Endothelial cell of umbilical vein (primary cell): Measurements from ENCODE around the gene CELF2. TPM values are rescaled to one million over a fixed set of nuclear protein-coding genes. Genes with fewer than 3 reads are reported as not detected.

Experiments used
- BruUV-seq: library from RNA; stranded (reverse); fragments of 400-500 nt; replicated peaks from 2 replicates; lab custom pipeline; 2021; lab: Mats Ljungman, UMichigan
- CTCF ChIA-PET: fragments of 300-600, 350-600 bp; sonication (Branson Sonifier 250); formaldehyde crosslinking; loops from one replicate; lab custom pipeline; 2021; ENCODE audit warnings: antibody characterized with exemption, inconsistent platforms; lab: Charles Lee
- POLR2A ChIA-PET: fragments of 300-600, 350-600 bp; sonication (Branson Sonifier 250); formaldehyde crosslinking; loops from one replicate; lab custom pipeline; 2021; ENCODE audit warnings: antibody characterized with exemption, inconsistent platforms; lab: Charles Lee
- DNase-seq: peaks from one replicate; pipeline ENCODE4 v3.0.0-alpha.2; 2011; ENCODE audit warnings: low read depth, low spot score
- FAIRE-seq: peaks from 2 replicates; lab custom pipeline; 2011; peaks lifted over from hg19 to GRCh38; lab: Jason Lieb, UNC
- H2AFZ ChIP-seq: 2 replicates; pipeline ENCODE4 v1.6.0; 2012; ENCODE audit warnings: low read depth, low read length, control low read depth, inconsistent platforms
- H3K27ac ChIP-seq: 2 replicates; pipeline ENCODE4 v1.5.1; 2011; ENCODE audit warnings: low read depth, mild to moderate bottlenecking, control low read depth, low read length, moderate library complexity; ENCODE audit not compliant: insufficient read depth
- H3K27me3 ChIP-seq, 2 experiments: 2 replicates each; pipeline versions ENCODE4 v1.6.0 to v1.6.1; 2011; ENCODE audit warnings: low read length in 2 of 2, mixed read lengths in 1 of 2; ENCODE audit not compliant: control insufficient read depth in 2 of 2, insufficient read depth in 2 of 2
- H3K36me3 ChIP-seq, 2 experiments: 2 replicates in 1 of 2; 3 replicates in 1 of 2; pipeline ENCODE4 v1.5.1; 2011; ENCODE audit warnings: low read length in 2 of 2, mild to moderate bottlenecking in 1 of 2, moderate library complexity in 1 of 2; ENCODE audit not compliant: control insufficient read depth in 2 of 2, insufficient read depth in 2 of 2; ENCODE audit errors: extremely low read depth in 1 of 2
- H3K4me1 ChIP-seq: 3 replicates; pipeline ENCODE4 v1.5.1; 2011; ENCODE audit warnings: mild to moderate bottlenecking, low read length; ENCODE audit not compliant: control insufficient read depth, insufficient read depth; ENCODE audit errors: extremely low read depth
- H3K4me2 ChIP-seq: 2 replicates; pipeline ENCODE4 v1.6.1; 2011; ENCODE audit warnings: low read length, control low read depth, mixed read lengths; ENCODE audit not compliant: insufficient read depth
- H3K4me3 ChIP-seq, 3 experiments: fragments of 200-600 bp in 1 of 3; sonication (generic), shearing (Covaris generic) in 1 of 3; replicated peaks in 1 of 3; 2 replicates each; pipeline ENCODE4 v1.5.1; 2011 to 2016; ENCODE audit warnings: control low read depth in 3 of 3, low read length in 3 of 3, mild to moderate bottlenecking in 2 of 3, inconsistent platforms in 1 of 3, low read depth in 1 of 3, moderate library complexity in 1 of 3; ENCODE audit not compliant: insufficient read depth in 1 of 3
- H3K79me2 ChIP-seq: 2 replicates; pipeline ENCODE4 v1.6.0; 2012; ENCODE audit warnings: low read length, inconsistent platforms; ENCODE audit not compliant: control insufficient read depth, insufficient read depth
- H3K9ac ChIP-seq: replicated peaks from 2 replicates; pipeline ENCODE3; 2011; ENCODE audit warnings: low read length, control low read depth; ENCODE audit not compliant: insufficient read depth; ENCODE audit errors: extremely low read depth
- H3K9me1 ChIP-seq: replicated peaks from 3 replicates; pipeline ENCODE4 v1.6.0; 2011; ENCODE audit warnings: mild to moderate bottlenecking, low read length; ENCODE audit not compliant: control insufficient read depth, insufficient read depth; ENCODE audit errors: extremely low read depth
- H3K9me3 ChIP-seq: replicated peaks from 2 replicates; pipeline ENCODE4 v1.5.1; 2012; ENCODE audit warnings: low read length, inconsistent platforms; ENCODE audit not compliant: control insufficient read depth, insufficient read depth
- H4K20me1 ChIP-seq: replicated peaks from 2 replicates; pipeline ENCODE3; 2011; ENCODE audit warnings: mild to moderate bottlenecking, low read length; ENCODE audit not compliant: control insufficient read depth, insufficient read depth; ENCODE audit errors: extremely low read depth
- CTCF ChIP-seq, 2 donors: IDR thresholded peaks; 1 replicate in 1 of 2; 2 replicates in 1 of 2; pipeline ENCODE4 v1.5.1; 2011; ENCODE audit warnings: low read length in 2 of 2, mild to moderate bottlenecking in 2 of 2, moderate library complexity in 2 of 2, control low read depth in 1 of 2, inconsistent platforms in 1 of 2, low read depth in 1 of 2; ENCODE audit not compliant: insufficient read depth in 1 of 2; ENCODE audit errors: extremely low read depth in 1 of 2
- EZH2 ChIP-seq: IDR thresholded peaks from 2 replicates; pipeline ENCODE4 v1.6.1; 2012; ENCODE audit warnings: borderline replicate concordance, low read depth, mild to moderate bottlenecking, moderate library complexity, low read length, inconsistent platforms; ENCODE audit not compliant: severe bottlenecking
- FOS ChIP-seq: IDR thresholded peaks from 2 replicates; pipeline ENCODE4 v1.6.1; 2011; ENCODE audit warnings: mild to moderate bottlenecking, low read length, moderate library complexity, borderline replicate concordance; ENCODE audit not compliant: insufficient read depth
- GATA2 ChIP-seq: IDR thresholded peaks from 2 replicates; pipeline ENCODE4 v1.7.0; 2011; ENCODE audit warnings: low read depth, mild to moderate bottlenecking, moderate library complexity, mixed read lengths, low read length; ENCODE audit not compliant: insufficient read length, insufficient read depth
- JUN ChIP-seq: IDR thresholded peaks from 2 replicates; pipeline ENCODE4 v1.6.1; 2011; ENCODE audit warnings: borderline replicate concordance, low read depth; ENCODE audit not compliant: insufficient read length, insufficient read depth
- MAX ChIP-seq: IDR thresholded peaks from 2 replicates; pipeline ENCODE4 v1.6.1; 2011; ENCODE audit not compliant: insufficient read depth, insufficient read length
- MYC ChIP-seq: IDR thresholded peaks from one replicate; pipeline ENCODE4 v1.6.1; 2011; ENCODE audit warnings: mild to moderate bottlenecking, low read depth, low read length
- POLR2A ChIP-seq: IDR thresholded peaks from 2 replicates; pipeline ENCODE4 v1.6.1; 2012; ENCODE audit warnings: low read depth, mild to moderate bottlenecking, control low read depth, low read length
- POLR2AphosphoS5 ChIP-seq: IDR thresholded peaks from 2 replicates; pipeline ENCODE4 v1.6.1; 2012; ENCODE audit warnings: low read depth, mild to moderate bottlenecking, control low read depth, low read length, moderate library complexity; ENCODE audit not compliant: insufficient read depth
- dilution Hi-C: fragments of 300-500 bp; cut with MboI; formaldehyde crosslinking; loops from one replicate; pipeline ENCODE4 v1.15.0; 2019; ENCODE audit warnings: low sequenced_read_pairs; ENCODE audit not compliant: extremely low pct_ligation_motif_present
- intact Hi-C: fragments of 100-400 bp; cut with micrococcal nuclease; formaldehyde crosslinking; loops from one replicate; pipeline ENCODE4 v1.10.0; 2022
- polyA plus RNA-seq, 4 experiments: library from polyadenylated mRNA; depleted of rRNA in 3 of 4; stranded (reverse) in 3 of 4; unstranded in 1 of 4; fragments of >200 nt; gene quantifications; 2 replicates each; pipeline versions ENCODE4 v1.2.1 to v1.2.3, GENCODE V29; 2011 to 2012; ENCODE audit warnings: missing spikeins in 1 of 4
- total RNA-seq: library from RNA; stranded (reverse); gene quantifications from 2 replicates; pipeline ENCODE4 v1.2.3, GENCODE V29; 2021

Gene CELF2
- total and polyA plus RNA-seq, 2 donors (not counting 3 experiments of a cell fraction or from before 2014, with no cell fraction given): 21.6 to 42.6 TPM

- BruUV-seq: no TSS peak
- Histone ChIP-seq H2AFZ (no peak overlapping the region), H3K9me1 (no peaks in the 10 kb centered on the region), H3K4me2 (no peak overlapping the region), H4K20me1 (no peaks in the 10 kb centered on the region), H3K36me3 (peaks cover 0 to 1% of the 10 kb centered on the region in 2 experiments), H3K27me3 (no peaks in the 10 kb centered on the region), H3K27ac (no peak overlapping the region), H3K79me2 (no peaks in the 10 kb centered on the region), H3K9me3 (no peaks in the 10 kb centered on the region), H3K4me1 (no peaks in the 10 kb centered on the region), H3K9ac (no peak overlapping the region), H3K4me3 (no peak overlapping the region)
- POLR2A ChIA-PET: no interaction called here
- TF ChIP-seq MAX (no peak), EZH2 (no peak), FOS (no peak), POLR2A (no peak), GATA2 (no peak), MYC (no peak), CTCF (IDR thresholded peaks at IDR 0.05; ENCODE audit: extremely low read depth in 1 of 2, insufficient read depth in 1 of 2, low read depth in 1 of 2, low read length in 2 of 2) (no peak), POLR2AphosphoS5 (no peak), JUN (no peak)
- intact Hi-C loops (no loop called here), dilution Hi-C loops (no loop called here)
- DNase-seq (no peak), FAIRE-seq (no peak)
- CTCF ChIA-PET: no interaction called here
These were observed 307.2 kb downstream of the CELF2 start for GRCh38 chr10:11324761-11325321.
